H1 (cell line): ENCODE data around the gene POLR1D. TPM values are rescaled to one million over a fixed set of nuclear protein-coding genes. Genes with fewer than 3 reads are reported as not detected.

ENCODE experiments used
- CTCF ChIA-PET: fragments of 300-600 bp; sonication (Branson Sonifier 250); formaldehyde crosslinking; loops from one replicate; lab custom pipeline; 2021; ENCODE audit not compliant: partially characterized antibody; lab: Charles Lee
- POLR2A ChIA-PET: fragments of 300-600 bp; sonication (Branson Sonifier 250); formaldehyde crosslinking; loops from one replicate; lab custom pipeline; 2021; ENCODE audit warnings: inconsistent platforms; ENCODE audit not compliant: partially characterized antibody; lab: Charles Lee
- DNase-seq, 2 experiments: peaks; one replicate each; pipeline versions ENCODE4 v3.0.0 to v3.0.0-alpha.2; 2010 to 2022; ENCODE audit warnings: low spot score in 2 of 2, low read depth in 1 of 2, mixed read lengths in 1 of 2
- FAIRE-seq: peaks from 2 replicates; lab custom pipeline; 2011; peaks lifted over from hg19 to GRCh38; lab: Jason Lieb, UNC
- H2AFZ ChIP-seq: 2 replicates; pipeline ENCODE4 v1.8.1; 2012; ENCODE audit warnings: low read length, inconsistent platforms
- H2AK5ac ChIP-seq: 2 replicates; pipeline ENCODE4 v1.6.1; 2013; ENCODE audit warnings: low read depth, low read length
- H2BK120ac ChIP-seq: replicated peaks from 2 replicates; pipeline ENCODE3; 2013; ENCODE audit warnings: low read depth, low read length, inconsistent platforms
- H2BK12ac ChIP-seq: 2 replicates; pipeline ENCODE4 v1.6.1; 2013; ENCODE audit warnings: low read depth, low read length
- H2BK15ac ChIP-seq: 2 replicates; pipeline ENCODE4 v1.6.1; 2013; ENCODE audit warnings: low read length
- H2BK20ac ChIP-seq: 2 replicates; pipeline ENCODE4 v1.6.1; 2013; ENCODE audit warnings: low read length
- H2BK5ac ChIP-seq: 2 replicates; pipeline ENCODE4 v1.6.1; 2013; ENCODE audit warnings: low read depth, low read length
- H3K14ac ChIP-seq: 2 replicates; pipeline ENCODE4 v1.6.1; 2013; ENCODE audit warnings: inconsistent platforms; ENCODE audit not compliant: insufficient read length
- H3K18ac ChIP-seq: 2 replicates; pipeline ENCODE4 v1.6.1; 2013; ENCODE audit warnings: low read length; ENCODE audit errors: extremely low read depth
- H3K23ac ChIP-seq: 2 replicates; pipeline ENCODE4 v1.6.1; 2013; ENCODE audit warnings: inconsistent platforms; ENCODE audit not compliant: insufficient read length
- H3K23me2 ChIP-seq: 2 replicates; pipeline ENCODE4 v1.6.1; 2013; ENCODE audit warnings: low read depth, low read length
- H3K27ac ChIP-seq: 2 replicates; pipeline ENCODE4 v1.6.1; 2011; ENCODE audit warnings: low read depth, low read length, inconsistent platforms
- H3K27me3 ChIP-seq, 4 experiments: replicated peaks in 1 of 4; 1 replicate in 1 of 4; 2 replicates in 3 of 4; pipeline versions ENCODE4 v1.6.1 to v1.8.1; 2011 to 2013; ENCODE audit warnings: low read length in 3 of 4, mild to moderate bottlenecking in 3 of 4, inconsistent platforms in 2 of 4, mixed read lengths in 2 of 4, moderate library complexity in 1 of 4; ENCODE audit not compliant: control insufficient read depth in 3 of 4, insufficient read depth in 3 of 4; ENCODE audit errors: extremely low read depth in 1 of 4
- H3K36me3 ChIP-seq, 4 experiments: 2 replicates each; pipeline versions ENCODE4 v1.6.1 to v1.8.1; 2011 to 2013; ENCODE audit warnings: mild to moderate bottlenecking in 4 of 4, low read length in 3 of 4, moderate library complexity in 2 of 4, control low read depth in 1 of 4, inconsistent platforms in 1 of 4; ENCODE audit not compliant: insufficient read depth in 4 of 4, control insufficient read depth in 2 of 4
- H3K4ac ChIP-seq: replicated peaks from 2 replicates; pipeline ENCODE3; 2013; ENCODE audit warnings: low read length, low read depth, mixed read lengths, inconsistent platforms; ENCODE audit not compliant: insufficient read length
- H3K4me1 ChIP-seq, 4 experiments: replicated peaks in 1 of 4; 1 replicate in 1 of 4; 2 replicates in 3 of 4; pipeline versions ENCODE4 v1.6.1 to v1.8.1; 2011 to 2013; ENCODE audit warnings: low read length in 3 of 4, inconsistent platforms in 2 of 4, mixed read lengths in 1 of 4; ENCODE audit not compliant: insufficient read depth in 4 of 4, control insufficient read depth in 3 of 4
- H3K4me2 ChIP-seq, 2 experiments: 2 replicates each; pipeline versions ENCODE4 v1.6.1 to v1.8.1; 2011 to 2013; ENCODE audit warnings: low read depth in 2 of 2, low read length in 2 of 2, control low read depth in 1 of 2, inconsistent platforms in 1 of 2, mild to moderate bottlenecking in 1 of 2; ENCODE audit not compliant: insufficient read depth in 1 of 2
- H3K4me3 ChIP-seq, 4 experiments: fragments of 200-600, 300-600 bp in 1 of 4; sonication (generic), shearing (Covaris generic), sonication (Bioruptor Twin) in 1 of 4; 2 replicates each; pipeline versions ENCODE4 v1.5.1 to v1.8.1; 2011 to 2016; ENCODE audit warnings: low read length in 4 of 4, low read depth in 3 of 4, control low read depth in 2 of 4, inconsistent platforms in 2 of 4, mild to moderate bottlenecking in 2 of 4, mixed read lengths in 1 of 4, moderate library complexity in 1 of 4; ENCODE audit not compliant: insufficient read depth in 2 of 4; ENCODE audit errors: extremely low read depth in 1 of 4
- H3K56ac ChIP-seq: replicated peaks from 2 replicates; pipeline ENCODE3; 2013; ENCODE audit warnings: low read depth, mild to moderate bottlenecking, mixed read lengths, low read length, inconsistent platforms; ENCODE audit not compliant: insufficient read length
- H3K79me1 ChIP-seq: 2 replicates; pipeline ENCODE4 v1.6.1; 2013; ENCODE audit warnings: low read depth, low read length, control low read depth
- H3K79me2 ChIP-seq, 2 experiments: 2 replicates each; pipeline versions ENCODE4 v1.6.1 to v1.8.1; 2012 to 2013; ENCODE audit warnings: low read length in 2 of 2, mild to moderate bottlenecking in 2 of 2, inconsistent platforms in 1 of 2; ENCODE audit not compliant: insufficient read depth in 2 of 2, control insufficient read depth in 1 of 2
- H3K9ac ChIP-seq, 4 experiments: replicated peaks in 1 of 4; 1 replicate in 1 of 4; 2 replicates in 3 of 4; pipeline versions ENCODE4 v1.6.1 to v1.8.1; 2011 to 2013; ENCODE audit warnings: low read depth in 3 of 4, low read length in 3 of 4, control low read depth in 2 of 4, mild to moderate bottlenecking in 2 of 4, moderate library complexity in 2 of 4, inconsistent platforms in 1 of 4; ENCODE audit errors: extremely low read depth in 1 of 4
- H3K9me3 ChIP-seq, 2 experiments: 2 replicates each; pipeline versions ENCODE4 v1.6.1 to v1.8.1; 2012 to 2013; ENCODE audit warnings: mild to moderate bottlenecking in 2 of 2, moderate library complexity in 2 of 2, control low read depth in 1 of 2, inconsistent platforms in 1 of 2, low read depth in 1 of 2, low read length in 1 of 2, mixed read lengths in 1 of 2; ENCODE audit not compliant: insufficient read depth in 2 of 2
- H4K20me1 ChIP-seq, 2 experiments: replicated peaks in 1 of 2; 2 replicates each; pipeline versions ENCODE3 to v1.8.1; 2011 to 2013; ENCODE audit warnings: inconsistent platforms in 2 of 2, low read length in 2 of 2, mild to moderate bottlenecking in 1 of 2; ENCODE audit not compliant: insufficient read depth in 2 of 2, control insufficient read depth in 1 of 2
- H4K5ac ChIP-seq: 2 replicates; pipeline ENCODE4 v1.6.1; 2013; ENCODE audit warnings: low read length, low read depth, mixed read lengths, inconsistent platforms; ENCODE audit not compliant: insufficient read length
- H4K8ac ChIP-seq: 2 replicates; pipeline ENCODE4 v1.8.0; 2013; ENCODE audit warnings: mild to moderate bottlenecking, moderate library complexity, low read length, inconsistent platforms; ENCODE audit not compliant: insufficient read depth; ENCODE audit errors: extremely low read depth
- H4K91ac ChIP-seq: replicated peaks from 2 replicates; pipeline ENCODE3; 2013; ENCODE audit warnings: low read length, mixed read lengths, inconsistent platforms; ENCODE audit not compliant: insufficient read length
- BRCA1 ChIP-seq: IDR thresholded peaks from 2 replicates; pipeline ENCODE4 v1.6.1; 2012; ENCODE audit warnings: low read depth, low read length, improper control_type of control experiment
- CBX5 ChIP-seq: fragments of 300-800, 300-1000 bp; sonication (generic); IDR thresholded peaks from 2 replicates; pipeline ENCODE4 v1.7.1; 2016; ENCODE audit warnings: antibody characterized with exemption, low read length, low read depth
- CBX8 ChIP-seq: fragments of 300-800, 300-1000 bp; sonication (generic); IDR thresholded peaks from 2 replicates; pipeline ENCODE4 v1.7.1; 2016; ENCODE audit warnings: low read depth, low read length, borderline replicate concordance
- EGR1 ChIP-seq: IDR thresholded peaks from 2 replicates; pipeline ENCODE4 v1.6.1; 2011; ENCODE audit warnings: low read depth, low read length, borderline replicate concordance
- GTF2F1 ChIP-seq: IDR thresholded peaks from 2 replicates; pipeline ENCODE4 v1.6.1; 2012; ENCODE audit warnings: low read depth, low read length, improper control_type of control experiment, borderline replicate concordance
- JUND ChIP-seq: IDR thresholded peaks from 2 replicates; pipeline ENCODE4 v1.6.1; 2011; ENCODE audit warnings: mild to moderate bottlenecking, improper control_type of control experiment, low read length
- NRF1 ChIP-seq: IDR thresholded peaks from 2 replicates; pipeline ENCODE4 v1.6.1; 2011; ENCODE audit warnings: mild to moderate bottlenecking, low read depth, low read length, improper control_type of control experiment
- POLR2AphosphoS5 ChIP-seq: IDR thresholded peaks from 2 replicates; pipeline ENCODE4 v1.6.1; 2011; ENCODE audit warnings: low read depth, low read length
- RAD21 ChIP-seq, 2 experiments: IDR thresholded peaks in 1 of 2; conservative IDR thresholded peaks in 1 of 2; 2 replicates each; pipeline ENCODE4 v1.6.1; 2011; ENCODE audit warnings: low read depth in 2 of 2, low read length in 2 of 2, improper control_type of control experiment in 1 of 2, inconsistent platforms in 1 of 2, mild to moderate bottlenecking in 1 of 2, moderate library complexity in 1 of 2
- SP1 ChIP-seq: IDR thresholded peaks from 2 replicates; pipeline ENCODE4 v1.6.1; 2011; ENCODE audit warnings: low read depth, low read length
- SUZ12 ChIP-seq: fragments of 200-600 bp; sonication (generic); IDR thresholded peaks from 2 replicates; pipeline ENCODE4 v1.6.1; 2012; ENCODE audit warnings: mild to moderate bottlenecking, inconsistent platforms, low read length, moderate library complexity, mixed read lengths
- YY1 ChIP-seq: IDR thresholded peaks from 2 replicates; pipeline ENCODE4 v1.6.1; 2011; ENCODE audit warnings: low read depth, mild to moderate bottlenecking, low read length
- WGBS, 2 experiments: shearing (Covaris generic) in 1 of 2; methylation state at CpG; one replicate each; pipeline versions ENCODE4 v1.1.6 to v1.1.7; 2013 to 2015; ENCODE audit warnings: low lambda C conversion rate in 2 of 2, mixed read lengths in 2 of 2, inconsistent platforms in 1 of 2, low coverage in 1 of 2, missing lambda C conversion rate in 1 of 2; ENCODE audit not compliant: insufficient replicate concordance in 2 of 2, insufficient coverage in 1 of 2, insufficient read length in 1 of 2; ENCODE audit errors: extremely low coverage in 1 of 2, missing lambda C conversion rate in 1 of 2; 5-methylcytosine and 5-hydroxymethylcytosine counted together
- polyA plus RNA-seq, 7 experiments: library from polyadenylated mRNA; depleted of rRNA in 3 of 7; stranded (reverse) in 5 of 7; unstranded in 2 of 7; fragments of >200 nt in 5 of 7; fragments of 200-250 nt in 2 of 7; gene quantifications; 1 replicate in 5 of 7; 2 replicates in 1 of 7; 4 replicates in 1 of 7; pipeline versions ENCODE4 v1.2.1 to v1.2.3, GENCODE V29; 2011 to 2013; ENCODE audit warnings: missing spikeins in 2 of 7, mixed read lengths in 2 of 7
- total RNA-seq: library from RNA; stranded (reverse); fragmentation: NEBNext Ultra II Directional; extraction: Animal tissue kit (Norgen Biotek cat#: 25700); gene quantifications from 2 replicates; pipeline ENCODE4 v1.2.1, GENCODE V29; 2021
- TF ChIP-seq, protein P1 (sequence below): IDR thresholded peaks from 2 replicates; pipeline ENCODE4 v1.6.1; 2012; ENCODE audit warnings: low read length, inconsistent platforms

Gene POLR1D
- total and polyA plus RNA-seq, 2 of the 8 experiments (the other 6 are each of a cell fraction or from before 2014, with no cell fraction given): 226 to 232 TPM

DNA sequence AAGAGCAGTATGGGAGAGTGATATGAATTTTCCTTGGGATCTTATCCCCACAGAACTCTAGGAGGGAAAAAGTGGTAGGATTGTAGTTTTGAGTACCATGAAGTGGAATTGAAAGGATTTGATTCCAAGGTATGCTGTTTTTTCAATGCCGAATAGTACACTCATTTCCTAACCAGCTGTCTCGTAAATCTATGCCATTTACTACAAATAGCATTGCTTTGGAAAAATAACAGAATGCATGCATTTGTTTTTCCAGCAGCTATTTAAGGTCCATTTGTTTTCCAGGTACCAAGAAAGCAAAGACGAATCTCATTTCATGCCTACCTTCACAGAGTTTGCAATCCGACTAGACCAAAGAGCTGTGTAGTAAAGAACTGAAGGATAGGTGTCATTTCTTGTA lies 10.5 kb downstream of the POLR1D start:
- Histone ChIP-seq H3K4ac (no peak overlapping the region), H3K18ac (no peak overlapping the region), H2BK120ac (no peak overlapping the region), H4K91ac (no peak overlapping the region), H3K27me3 (no peaks in the 10 kb centered on the region), H2BK20ac (no peak overlapping the region), H3K79me1 (peaks cover 7% of the 10 kb centered on the region), H3K9ac (no peak overlapping the region), H3K36me3 (peaks cover 3 to 15% (median 4%) of the 10 kb centered on the region in 4 experiments; a peak in 6 of 8 replicates), H2BK15ac (no peak overlapping the region), H3K56ac (no peak overlapping the region), H2AK5ac (no peak overlapping the region), H3K79me2 (peaks cover 0 to 71% of the 10 kb centered on the region in 2 experiments; a peak in 3 of 4 replicates), H4K8ac (no peak overlapping the region), H4K5ac (no peak overlapping the region), H2BK5ac (no peak overlapping the region), H3K9me3 (no peaks in the 10 kb centered on the region), H3K14ac (no peak overlapping the region), H3K4me2 (no peak overlapping the region), H3K23ac (no peak overlapping the region), H2AFZ (no peak overlapping the region), H3K4me1 (no peaks in the 10 kb centered on the region), H3K23me2 (no peaks in the 10 kb centered on the region), H3K27ac (no peak overlapping the region), H2BK12ac (no peak overlapping the region), H3K4me3 (no peak overlapping the region), H4K20me1 (peaks cover 8 to 11% of the 10 kb centered on the region in 2 experiments)
- POLR2A ChIA-PET: interaction anchor here (1.1 to 6.5 kb wide), 2 partner anchors 9 to 13 kb away, joined by 4 to 26 read pairs; no protein-coding TSS in a partner anchor
- FAIRE-seq (no peak), DNase-seq (no peak)
- CTCF ChIA-PET: interaction anchor here (0.7 to 0.8 kb wide), 2 partner anchors 9 to 12 kb away, joined by 3 read pairs; partner anchors contain the start of gene LNX2
- WGBS, 2 experiments: 84% methylated on average over 4 of the region's 4 CpGs; no CpG with 5 or more reads in 1 of the 2 experiments
- TF ChIP-seq SUZ12 (no peak), POLR2AphosphoS5 (no peak), YY1 (no peak), JUND (no peak), BRCA1 (no peak), EGR1 (no peak), CBX8 (no peak), GTF2F1 (no peak), NRF1 (no peak), SP1 (no peak), RAD21 (IDR thresholded peaks at IDR 0.05 in 1 of 2, conservative IDR thresholded peaks at IDR 0.05 in 1 of 2; ENCODE audit: low read depth in 2 of 2, low read length in 2 of 2) (no peak), CBX5 (no peak)
- TF ChIP-seq, protein P1, sequence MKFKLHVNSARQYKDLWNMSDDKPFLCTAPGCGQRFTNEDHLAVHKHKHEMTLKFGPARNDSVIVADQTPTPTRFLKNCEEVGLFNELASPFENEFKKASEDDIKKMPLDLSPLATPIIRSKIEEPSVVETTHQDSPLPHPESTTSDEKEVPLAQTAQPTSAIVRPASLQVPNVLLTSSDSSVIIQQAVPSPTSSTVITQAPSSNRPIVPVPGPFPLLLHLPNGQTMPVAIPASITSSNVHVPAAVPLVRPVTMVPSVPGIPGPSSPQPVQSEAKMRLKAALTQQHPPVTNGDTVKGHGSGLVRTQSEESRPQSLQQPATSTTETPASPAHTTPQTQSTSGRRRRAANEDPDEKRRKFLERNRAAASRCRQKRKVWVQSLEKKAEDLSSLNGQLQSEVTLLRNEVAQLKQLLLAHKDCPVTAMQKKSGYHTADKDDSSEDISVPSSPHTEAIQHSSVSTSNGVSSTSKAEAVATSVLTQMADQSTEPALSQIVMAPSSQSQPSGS: no peak
